Measurements from ENCODE around the gene PPP6R3. TPM values are rescaled to one million over a fixed set of nuclear protein-coding genes. Genes with fewer than 3 reads are reported as not detected.
A peak's percentile ranks its signal among the peaks of the same experiment; 100 is the strongest.

PPP6R3 gene
- total and polyA plus RNA-seq, 2 of the 8 experiments (the other 6 are each of a cell fraction or from before 2014, with no cell fraction given): 44.6 to 150 TPM

DNA sequence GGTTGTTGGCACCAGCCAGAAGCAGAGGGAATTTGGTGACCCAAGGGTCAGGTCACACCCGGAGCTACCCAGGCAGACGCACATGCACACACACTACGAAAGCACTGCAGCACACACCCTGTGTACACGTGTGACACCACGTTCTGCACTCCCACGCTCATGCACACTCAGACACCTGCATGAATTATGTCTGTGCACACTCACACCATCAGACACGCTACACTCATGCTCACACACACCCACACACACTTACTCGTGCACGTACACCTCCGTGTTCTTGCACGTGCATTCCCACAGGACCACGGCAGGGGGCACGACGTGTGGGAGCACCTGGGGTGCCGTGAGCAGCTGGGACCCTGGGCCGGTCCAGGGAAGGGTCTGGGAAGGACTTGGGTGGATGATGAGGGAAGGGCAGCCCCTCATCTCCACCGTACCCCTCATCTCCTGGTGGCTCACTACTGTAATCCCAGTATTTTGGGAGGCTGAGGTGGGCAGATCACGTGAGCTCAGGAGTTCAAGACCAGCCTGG is 203.0 kb downstream of the PPP6R3 start:
- H2AK5ac ChIP-seq (ENCODE audit: low read depth, low read length): peak overlapping the region; percentile 97; the same call in 1 of the 2 replicates
- no peaks in the 10 kb centered on the region for H3K36me3 ChIP-seq (ENCODE audit: control insufficient read depth in 2 of 4, insufficient read depth in 4 of 4, low read length in 3 of 4)
- peaks cover 0 to 4% (median 1%) of the 10 kb centered on the region in 4 experiments; a peak in 2 of 7 replicates for H3K4me1 ChIP-seq (replicated peaks in 1 of 4; ENCODE audit: control insufficient read depth in 3 of 4, insufficient read depth in 4 of 4, low read length in 3 of 4)
- peak overlapping the region; percentile 99; the same call in 1 of the 2 replicates for H2BK15ac ChIP-seq (ENCODE audit: low read length)
- no peak overlapping the region for H4K5ac ChIP-seq (ENCODE audit: insufficient read length, low read depth, low read length)
- H2BK5ac ChIP-seq (ENCODE audit: low read depth, low read length): peak overlapping the region; percentile 52; the same call in 1 of the 2 replicates
- H4K91ac ChIP-seq (replicated peaks; ENCODE audit: insufficient read length, low read length): peak overlapping the region; percentile 51
- H4K8ac ChIP-seq (ENCODE audit: extremely low read depth, insufficient read depth, low read length): no peak overlapping the region
- WGBS, 2 experiments (ENCODE audit: extremely low coverage in 1 of 2, insufficient coverage in 1 of 2, insufficient read length in 1 of 2, insufficient replicate concordance in 2 of 2, low coverage in 1 of 2, low lambda C conversion rate in 2 of 2, missing lambda C conversion rate in 1 of 2): 95% methylated on average over 18 of the region's 18 CpGs; no CpG with 5 or more reads in 1 of the 2 experiments
- DNase-seq (ENCODE audit: low read depth in 1 of 2, low spot score in 2 of 2) (no peak), FAIRE-seq (no peak)
- no peak overlapping the region for H2BK20ac ChIP-seq (ENCODE audit: low read length)
- no peak overlapping the region for H2AFZ ChIP-seq (ENCODE audit: low read length)
- no peaks in the 10 kb centered on the region; the same call in 1 of the 2 replicates for H3K23me2 ChIP-seq (ENCODE audit: low read depth, low read length)
- no peak overlapping the region for H3K23ac ChIP-seq (ENCODE audit: insufficient read length)
- peak overlapping the region; percentile 24 for H2BK120ac ChIP-seq (replicated peaks; ENCODE audit: low read depth, low read length)
- no peak overlapping the region for H3K4ac ChIP-seq (replicated peaks; ENCODE audit: insufficient read length, low read depth, low read length)
- ChIA-PET CTCF (ENCODE audit: partially characterized antibody) (interaction anchor here (0.7 kb wide), 1 partner anchor 172 kb away, joined by 3 read pairs; no protein-coding TSS in a partner anchor), POLR2A (ENCODE audit: partially characterized antibody) (interaction anchor here (0.8 kb wide), 2 partner anchors 15 to 22 kb away, joined by 3 read pairs; no protein-coding TSS in a partner anchor)
- H3K79me2 ChIP-seq (ENCODE audit: control insufficient read depth in 1 of 2, insufficient read depth in 2 of 2, low read length in 2 of 2): no peaks in the 10 kb centered on the region
- no peaks in the 10 kb centered on the region for H4K20me1 ChIP-seq (replicated peaks in 1 of 2; ENCODE audit: control insufficient read depth in 1 of 2, insufficient read depth in 2 of 2, low read length in 2 of 2)
- H2BK12ac ChIP-seq (ENCODE audit: low read depth, low read length): peak overlapping the region; percentile 98; the same call in 1 of the 2 replicates
- H3K4me2 ChIP-seq (ENCODE audit: insufficient read depth in 1 of 2, low read depth in 2 of 2, low read length in 2 of 2): no peak overlapping the region
- no peak overlapping the region for H3K27ac ChIP-seq (ENCODE audit: low read depth, low read length)
- H3K79me1 ChIP-seq (ENCODE audit: low read depth, low read length): no peaks in the 10 kb centered on the region
- H3K56ac ChIP-seq (replicated peaks; ENCODE audit: insufficient read length, low read depth, low read length): no peak overlapping the region
- no peaks in the 10 kb centered on the region; a peak in 1 of 4 replicates for H3K9me3 ChIP-seq (ENCODE audit: insufficient read depth in 2 of 2, low read depth in 1 of 2, low read length in 1 of 2)
- H3K18ac ChIP-seq (ENCODE audit: extremely low read depth, low read length): no peak overlapping the region; the same call in 1 of the 2 replicates
- no peak overlapping the region for H3K14ac ChIP-seq (ENCODE audit: insufficient read length)
- H3K27me3 ChIP-seq (replicated peaks in 1 of 4; ENCODE audit: control insufficient read depth in 3 of 4, extremely low read depth in 1 of 4, insufficient read depth in 3 of 4, low read length in 3 of 4): no peaks in the 10 kb centered on the region
- H3K9ac ChIP-seq (replicated peaks in 1 of 4; ENCODE audit: extremely low read depth in 1 of 4, low read depth in 3 of 4, low read length in 3 of 4): no peak overlapping the region
- H3K4me3 ChIP-seq (ENCODE audit: extremely low read depth in 1 of 4, insufficient read depth in 2 of 4, low read depth in 3 of 4, low read length in 4 of 4): no peak overlapping the region
- TF ChIP-seq CBX5 (IDR thresholded peaks at IDR 0.05; ENCODE audit: low read depth, low read length) (no peak), SP1 (IDR thresholded peaks at IDR 0.05; ENCODE audit: low read depth, low read length) (no peak), RFX5 (IDR thresholded peaks at IDR 0.05; ENCODE audit: borderline replicate concordance, low read depth, low read length) (no peak), SIX5 (IDR thresholded peaks at IDR 0.05; ENCODE audit: low read depth, low read length) (no peak), POU5F1 (IDR thresholded peaks at IDR 0.05; ENCODE audit: low read depth, low read length) (no peak), KDM5A (IDR thresholded peaks at IDR 0.05; ENCODE audit: low read length) (no peak), SP2 (IDR thresholded peaks at IDR 0.05; ENCODE audit: low read length) (no peak)
